ENCODE data around the gene CDKL1.
"Not testable (repeated sequence)": the region's sequence is repeated elsewhere in the genome, so short reads cannot be mapped to it uniquely, and the experiment has no call there.

DNA sequence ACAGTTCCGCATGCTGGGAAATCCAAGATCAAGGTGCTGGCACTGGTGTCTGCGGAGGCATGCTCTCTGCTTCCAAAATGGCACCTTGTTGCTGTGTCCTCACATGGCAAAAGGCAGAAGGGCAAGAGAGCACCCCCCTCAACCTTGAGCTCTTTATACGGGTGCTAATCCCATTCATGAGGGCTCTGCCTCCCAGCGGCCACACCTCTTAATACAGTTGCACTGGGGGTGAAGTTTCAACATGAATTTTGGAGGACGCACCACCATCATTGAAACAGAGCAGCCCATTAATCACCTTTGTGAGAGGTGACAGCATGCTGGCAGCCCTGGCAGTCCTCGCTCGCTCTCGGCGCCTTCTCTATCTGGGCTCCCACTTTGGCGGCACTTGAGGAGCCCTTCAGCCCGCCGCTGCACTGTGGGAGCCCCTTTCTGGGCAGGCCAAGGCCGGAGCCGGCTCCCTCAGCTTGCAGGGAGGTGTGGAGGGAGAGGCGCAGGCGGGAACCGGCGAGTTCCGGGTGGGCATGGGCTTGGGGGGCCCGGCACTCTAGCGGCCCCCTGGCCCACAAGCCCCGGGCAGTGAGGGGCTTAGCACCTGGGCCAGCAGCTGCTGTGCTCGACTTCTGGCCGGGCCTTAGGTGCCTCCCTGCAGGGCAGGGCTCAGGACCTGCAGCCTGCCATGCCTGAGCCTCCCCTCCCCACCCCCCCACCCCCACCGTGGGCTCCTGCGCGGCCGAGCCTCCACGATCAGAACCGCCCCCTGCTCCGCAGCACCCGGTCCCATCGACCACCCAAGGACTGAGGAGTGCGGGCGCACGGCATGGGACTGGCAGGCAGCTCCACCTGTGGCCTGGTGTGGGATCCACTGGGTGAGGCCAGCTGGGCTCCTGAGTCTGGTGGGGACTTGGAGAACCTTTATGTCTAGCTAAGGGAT, 34.9 kb downstream of the CDKL1 start:
- TF ChIP-seq, protein P1, sequence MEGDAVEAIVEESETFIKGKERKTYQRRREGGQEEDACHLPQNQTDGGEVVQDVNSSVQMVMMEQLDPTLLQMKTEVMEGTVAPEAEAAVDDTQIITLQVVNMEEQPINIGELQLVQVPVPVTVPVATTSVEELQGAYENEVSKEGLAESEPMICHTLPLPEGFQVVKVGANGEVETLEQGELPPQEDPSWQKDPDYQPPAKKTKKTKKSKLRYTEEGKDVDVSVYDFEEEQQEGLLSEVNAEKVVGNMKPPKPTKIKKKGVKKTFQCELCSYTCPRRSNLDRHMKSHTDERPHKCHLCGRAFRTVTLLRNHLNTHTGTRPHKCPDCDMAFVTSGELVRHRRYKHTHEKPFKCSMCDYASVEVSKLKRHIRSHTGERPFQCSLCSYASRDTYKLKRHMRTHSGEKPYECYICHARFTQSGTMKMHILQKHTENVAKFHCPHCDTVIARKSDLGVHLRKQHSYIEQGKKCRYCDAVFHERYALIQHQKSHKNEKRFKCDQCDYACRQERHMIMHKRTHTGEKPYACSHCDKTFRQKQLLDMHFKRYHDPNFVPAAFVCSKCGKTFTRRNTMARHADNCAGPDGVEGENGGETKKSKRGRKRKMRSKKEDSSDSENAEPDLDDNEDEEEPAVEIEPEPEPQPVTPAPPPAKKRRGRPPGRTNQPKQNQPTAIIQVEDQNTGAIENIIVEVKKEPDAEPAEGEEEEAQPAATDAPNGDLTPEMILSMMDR (conservative IDR thresholded peaks at IDR 0.05; ENCODE audit: low read depth, low read length) = not testable (repeated sequence)
- not testable (repeated sequence) for TF ChIP-seq EZH2 (IDR thresholded peaks at IDR 0.05; ENCODE audit: borderline replicate concordance, low read depth, low read length, poor library complexity, severe bottlenecking)
